GM19438 (cell line): Measurements from ENCODE around the gene LRIG1.
"Not testable (repeated sequence)": the region's sequence is repeated elsewhere in the genome, so short reads cannot be mapped to it uniquely, and the experiment has no call there.

Experiments
- ATAC-seq: cut with Tn5 transposase; IDR thresholded peaks from one replicate; pipeline ENCODE4 v1.9.1; 2021; ENCODE audit warnings: low read depth; ENCODE audit not compliant: unreplicated experiment

The LRIG1 gene

DNA sequence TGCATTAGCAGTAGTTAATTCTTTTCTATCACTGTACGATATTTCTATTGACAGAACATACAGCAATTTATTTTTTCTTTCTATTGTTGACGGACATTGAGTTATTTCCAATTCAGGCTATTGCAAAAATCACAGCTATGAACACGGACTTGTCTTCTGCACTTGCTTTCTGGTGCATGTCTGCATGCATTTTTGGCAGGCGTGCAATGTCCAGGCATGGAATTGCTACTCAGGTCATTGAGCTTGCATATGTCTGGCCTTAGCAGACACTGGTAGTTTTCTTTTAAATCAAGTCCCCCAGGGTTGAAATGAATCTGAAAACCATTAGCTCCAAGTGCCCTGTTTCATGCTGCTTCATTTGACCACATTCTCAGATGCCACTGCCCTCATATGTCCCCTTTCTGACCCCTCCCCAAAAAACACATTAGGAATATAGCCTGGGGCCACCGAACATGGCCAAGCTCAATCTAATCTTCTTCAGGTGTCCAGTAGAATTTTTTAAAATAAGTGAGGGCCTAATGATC is 72.8 kb downstream of the LRIG1 start:
- ATAC-seq = no peak

DNA sequence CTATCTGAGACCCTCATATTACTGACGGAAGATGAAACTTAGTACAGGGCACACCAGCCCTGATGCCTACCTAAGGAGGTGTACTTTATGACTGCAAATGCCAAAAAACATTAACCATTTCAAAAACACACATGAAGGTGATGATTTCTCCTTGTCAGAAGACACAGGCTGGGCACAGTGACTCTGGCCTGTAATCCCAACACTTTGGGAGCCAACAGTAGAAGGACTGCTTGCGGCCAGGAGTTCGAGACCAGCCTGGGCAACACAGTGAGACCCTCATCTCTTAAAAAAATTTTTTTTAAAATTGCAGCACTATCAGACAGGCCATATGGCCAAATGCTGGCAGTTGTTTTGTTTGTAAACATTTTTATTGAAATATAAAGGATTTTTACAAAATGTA is 73.5 kb downstream of the LRIG1 start:
- no peak for ATAC-seq

DNA sequence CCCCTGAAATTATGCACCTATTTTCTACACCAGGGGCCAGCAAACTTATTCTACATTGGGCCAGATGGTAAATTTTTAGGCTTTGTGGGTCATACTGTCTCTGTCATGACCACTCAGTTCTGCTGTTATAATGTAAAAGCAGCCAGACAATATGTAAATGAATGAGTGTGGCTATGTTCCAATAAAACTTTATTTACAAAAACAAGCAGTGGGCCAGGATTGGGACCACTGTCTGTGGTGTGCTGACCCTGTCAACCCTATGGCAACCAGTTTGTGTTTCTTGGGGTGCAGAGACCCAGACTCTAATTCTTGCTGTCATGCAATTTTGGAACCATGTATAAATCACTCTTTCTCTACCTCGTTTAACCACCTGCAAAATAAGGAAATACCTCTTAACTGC is 74.7 kb downstream of the LRIG1 start:
- no peak for ATAC-seq

DNA sequence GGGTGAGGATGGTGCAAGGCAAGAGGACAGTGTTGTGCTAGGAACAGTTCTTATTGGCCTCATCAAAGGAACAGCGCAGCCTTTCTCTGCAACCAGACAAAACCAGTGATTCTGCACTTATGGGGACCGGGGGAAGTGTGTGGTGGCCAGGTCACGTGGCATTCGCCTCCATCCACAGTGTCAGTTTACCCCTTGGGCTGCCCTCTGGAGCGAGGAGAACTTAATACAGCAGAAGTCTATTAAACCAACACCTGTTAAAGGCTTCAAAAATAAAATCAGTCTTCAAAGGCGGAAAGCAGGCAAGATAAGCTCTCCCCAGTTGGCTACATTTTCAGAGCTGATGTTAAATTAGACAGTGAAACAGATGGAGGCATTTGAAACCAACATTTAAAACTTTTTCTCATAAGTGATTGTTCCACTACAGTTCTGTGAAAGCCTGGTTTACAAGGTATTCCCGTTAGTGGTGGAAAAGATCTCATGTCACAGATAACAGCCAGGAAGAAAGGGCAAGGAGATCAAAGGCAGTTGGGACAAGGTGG is 75.2 kb downstream of the LRIG1 start:
- ATAC-seq = no peak

DNA sequence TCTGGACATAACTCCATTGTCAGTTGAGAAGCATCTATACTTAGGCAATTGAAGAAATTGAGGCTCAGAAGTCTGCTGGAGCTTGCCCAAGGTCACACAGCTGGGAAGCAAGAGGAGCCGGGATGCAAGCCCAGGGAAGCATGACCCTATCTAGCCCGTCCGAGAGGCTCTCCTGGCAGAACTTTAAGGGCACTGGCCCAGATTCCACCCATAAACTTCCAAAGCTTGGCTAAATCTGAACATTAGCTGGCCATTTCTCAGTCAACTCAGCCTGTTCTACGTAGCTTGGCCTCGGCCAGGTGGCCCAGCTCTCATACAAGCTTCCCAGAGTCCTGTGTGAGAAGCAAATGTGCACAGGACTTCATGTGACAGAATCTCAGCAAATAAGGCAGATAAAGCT is 75.8 kb downstream of the LRIG1 start:
- no peak for ATAC-seq

DNA sequence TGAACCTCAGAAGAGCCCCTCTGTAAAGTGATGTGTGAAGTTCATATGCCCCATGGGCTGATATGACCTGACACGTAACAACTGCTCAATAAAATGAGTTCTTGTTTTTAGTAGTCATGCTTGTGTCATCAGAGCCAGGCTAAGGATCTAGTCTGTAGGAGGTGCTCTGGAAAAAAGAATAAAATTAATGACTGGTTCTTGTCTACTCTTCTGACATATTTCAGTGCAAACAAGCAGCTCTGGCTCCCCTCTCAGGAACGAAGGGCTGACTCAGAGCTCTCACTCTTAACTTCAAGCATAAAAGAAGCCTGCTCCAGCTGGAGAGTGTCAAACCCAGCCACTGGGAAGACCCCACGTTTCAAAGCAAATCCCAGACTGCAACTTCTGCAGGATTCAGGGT is 77.0 kb downstream of the LRIG1 start:
- ATAC-seq = no peak

DNA sequence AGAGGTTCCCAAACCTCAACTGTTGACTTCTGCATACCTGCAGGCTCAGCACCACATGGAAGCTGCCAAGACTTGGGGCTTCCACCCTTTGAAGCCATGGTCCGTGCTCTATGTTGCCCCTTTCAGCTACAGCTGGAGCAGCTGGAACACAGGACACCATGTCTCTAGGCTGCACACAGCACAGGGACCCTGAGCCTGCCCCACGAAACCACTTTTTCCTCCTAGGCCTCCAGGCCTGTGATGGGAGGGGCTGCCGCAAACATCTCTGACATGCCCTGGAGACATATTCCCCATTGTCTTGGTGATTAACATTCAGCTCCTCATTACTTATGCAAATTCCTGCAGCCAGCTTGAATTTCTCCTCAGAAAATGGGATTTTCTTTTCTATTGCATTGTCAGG is 78.9 kb downstream of the LRIG1 start:
- ATAC-seq = not testable (repeated sequence)

DNA sequence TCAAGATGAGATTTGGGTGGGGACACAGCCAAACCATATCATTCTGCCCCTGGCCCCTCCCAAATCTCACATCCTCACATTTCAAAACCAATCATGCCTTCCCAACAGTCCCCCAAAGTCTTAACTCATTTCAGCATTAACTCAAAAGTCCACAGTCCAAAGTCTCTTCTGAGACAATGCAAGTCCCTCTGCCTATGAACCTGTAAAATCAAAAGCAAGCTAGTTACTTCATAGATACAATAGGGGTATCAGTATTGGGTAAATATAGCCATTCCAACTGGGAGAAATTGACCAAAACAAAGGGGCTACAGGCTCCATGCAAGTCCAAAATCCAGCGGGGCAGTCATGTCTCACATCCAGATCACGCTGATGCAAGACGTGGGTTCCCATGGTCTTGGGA is 79.7 kb downstream of the LRIG1 start:
- ATAC-seq = not testable (repeated sequence)

DNA sequence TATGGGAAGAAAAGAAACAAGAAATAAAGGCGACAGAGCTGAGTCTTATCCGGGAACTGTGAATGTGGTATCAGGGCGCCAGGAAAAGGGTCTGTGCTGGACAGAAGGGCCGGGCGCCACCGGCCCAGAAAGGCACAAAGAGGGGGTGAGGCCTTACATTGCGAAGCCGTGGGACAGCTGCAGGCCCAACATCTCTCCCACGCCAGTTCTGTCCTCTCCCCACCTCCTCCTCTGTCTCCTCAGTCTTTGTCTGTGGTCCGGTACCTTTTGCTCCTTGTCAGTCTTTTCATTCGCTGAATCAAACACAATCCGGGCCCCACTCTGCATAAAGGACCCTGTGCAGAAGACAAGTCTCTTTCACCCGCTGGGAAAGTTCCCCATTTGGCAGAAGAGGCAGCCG is 81.8 kb downstream of the LRIG1 start:
- ATAC-seq = no peak

DNA sequence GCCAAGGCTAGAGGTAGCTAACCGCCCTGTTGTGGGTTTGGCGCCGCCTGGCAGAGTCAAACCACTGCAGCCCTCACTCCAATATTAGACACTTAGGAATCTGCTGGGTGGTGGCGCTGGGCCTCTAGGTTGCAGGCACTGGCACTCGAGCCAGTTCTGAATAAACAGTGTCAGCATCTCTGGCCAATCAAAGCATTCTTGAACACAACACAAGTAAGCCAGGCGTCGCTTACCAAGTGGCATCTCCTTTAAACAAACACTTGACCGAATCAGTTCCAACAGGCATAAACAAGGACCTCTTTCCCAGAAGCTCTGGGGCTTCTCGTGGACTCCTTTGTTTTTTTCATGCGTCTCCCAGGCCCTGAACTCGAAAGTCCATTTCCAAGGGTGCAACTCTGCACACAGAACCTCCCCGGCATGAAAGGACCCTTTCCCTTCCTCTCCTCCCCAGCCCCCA is 82.3 kb downstream of the LRIG1 start:
- no peak for ATAC-seq

DNA sequence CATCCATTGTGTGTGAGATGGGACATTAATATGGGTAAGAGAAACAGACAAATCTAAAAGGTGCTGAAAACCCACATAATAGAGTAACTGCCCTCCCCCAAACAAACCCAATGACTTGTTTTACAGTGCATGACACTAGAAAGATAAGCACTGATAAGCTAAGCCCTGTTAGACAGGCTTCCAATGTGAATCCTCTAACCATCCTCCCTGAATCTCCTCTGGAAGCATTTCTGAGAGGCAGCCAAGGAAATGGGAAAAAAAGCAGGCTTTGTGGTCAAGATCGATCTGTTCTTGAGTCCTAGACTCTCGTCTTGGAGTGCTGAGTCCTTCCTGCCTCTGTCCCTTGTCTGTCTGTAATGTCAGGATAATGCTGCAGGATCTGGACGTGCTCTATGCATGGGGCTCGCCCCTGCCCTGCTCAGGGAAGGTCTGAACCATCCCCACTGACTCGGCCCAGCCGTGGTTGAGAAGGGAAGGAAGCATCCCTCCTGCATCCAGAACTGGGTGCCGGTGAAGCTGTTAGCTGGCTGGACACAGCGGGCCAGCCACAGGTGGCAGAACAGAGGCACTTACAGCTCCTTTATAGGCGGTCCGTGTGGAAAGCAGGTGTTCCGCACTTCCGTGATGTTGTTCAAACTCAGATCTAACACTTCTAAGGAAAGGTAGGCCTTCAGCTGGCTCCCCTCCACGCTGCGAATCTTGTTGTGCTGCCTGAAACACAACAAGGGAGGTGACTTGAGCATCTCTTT is 84.1 kb downstream of the LRIG1 start:
- no peak for ATAC-seq

DNA sequence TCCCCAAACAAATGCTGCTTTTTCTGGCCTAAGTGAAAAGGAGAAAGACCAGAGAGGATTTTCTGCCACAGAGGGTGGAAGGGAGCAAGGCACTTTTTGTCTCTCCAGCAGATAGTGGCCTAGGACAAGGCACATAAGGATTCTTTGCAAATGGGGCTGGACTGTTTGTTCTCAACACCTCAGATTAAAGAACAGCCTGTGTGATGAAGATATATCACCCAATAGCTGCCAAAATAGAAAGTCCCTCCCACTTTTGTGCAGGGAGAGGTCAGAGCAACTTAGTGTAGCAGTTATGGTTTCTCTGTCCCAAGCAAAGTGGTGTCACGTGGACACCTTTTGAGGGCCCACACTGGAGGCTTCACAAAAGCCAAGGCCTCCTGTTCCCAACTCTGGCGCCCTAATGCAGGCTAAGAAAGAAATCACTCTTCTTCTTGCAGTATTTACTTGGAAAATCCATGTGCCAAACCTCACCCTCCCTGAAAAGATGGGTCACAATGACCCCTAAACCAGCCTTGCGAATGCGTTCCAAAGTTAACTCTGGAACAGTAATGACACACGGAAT is 84.9 kb downstream of the LRIG1 start:
- ATAC-seq = no peak

DNA sequence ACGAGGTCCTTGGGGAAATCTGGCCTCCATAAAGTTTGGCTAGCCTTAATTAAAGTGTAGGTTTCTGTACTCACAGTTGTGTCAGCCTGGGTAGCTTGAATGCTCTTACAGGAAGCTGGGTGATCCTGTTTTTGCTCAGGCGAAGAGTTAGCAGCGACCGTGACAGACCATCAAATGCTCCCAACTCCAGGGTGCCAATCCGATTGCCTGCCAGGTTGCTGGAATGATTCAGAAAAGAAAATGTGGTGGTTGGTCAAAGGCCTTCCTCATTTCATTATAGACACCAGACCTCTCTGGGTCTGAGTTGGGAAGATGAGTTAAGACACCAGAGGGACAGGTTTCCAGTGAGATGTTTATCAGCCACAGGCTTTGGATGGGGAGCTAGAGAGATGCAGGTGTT is 86.0 kb downstream of the LRIG1 start:
- no peak for ATAC-seq

DNA sequence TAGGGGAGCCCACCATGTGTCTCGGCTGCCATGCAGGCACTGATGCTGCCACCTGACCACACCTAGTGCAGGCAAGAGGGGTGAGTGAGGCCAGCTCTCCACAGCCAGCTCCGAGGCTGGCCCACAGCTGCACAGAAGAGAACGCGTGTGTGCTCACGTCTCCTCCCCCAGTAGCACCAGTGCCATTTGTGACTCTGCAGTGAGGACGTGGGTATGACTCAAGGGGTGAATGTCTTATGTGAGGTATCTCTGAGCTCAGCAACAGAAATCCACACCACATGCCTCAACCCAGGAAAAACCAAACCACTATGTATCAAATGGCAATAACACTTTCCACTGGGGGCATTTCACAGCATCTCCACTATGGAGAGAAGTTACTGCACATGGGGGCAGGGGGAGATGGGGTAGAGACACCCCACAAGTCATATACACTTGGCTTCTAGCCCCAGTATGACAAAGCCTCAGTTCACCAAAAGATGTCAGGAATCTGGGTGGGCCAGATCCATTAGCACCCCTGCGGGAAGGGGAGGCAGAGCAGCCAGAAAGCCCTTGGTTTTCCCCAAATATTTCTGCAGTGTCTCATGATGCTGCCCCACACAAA is 87.6 kb downstream of the LRIG1 start:
- no peak for ATAC-seq

DNA sequence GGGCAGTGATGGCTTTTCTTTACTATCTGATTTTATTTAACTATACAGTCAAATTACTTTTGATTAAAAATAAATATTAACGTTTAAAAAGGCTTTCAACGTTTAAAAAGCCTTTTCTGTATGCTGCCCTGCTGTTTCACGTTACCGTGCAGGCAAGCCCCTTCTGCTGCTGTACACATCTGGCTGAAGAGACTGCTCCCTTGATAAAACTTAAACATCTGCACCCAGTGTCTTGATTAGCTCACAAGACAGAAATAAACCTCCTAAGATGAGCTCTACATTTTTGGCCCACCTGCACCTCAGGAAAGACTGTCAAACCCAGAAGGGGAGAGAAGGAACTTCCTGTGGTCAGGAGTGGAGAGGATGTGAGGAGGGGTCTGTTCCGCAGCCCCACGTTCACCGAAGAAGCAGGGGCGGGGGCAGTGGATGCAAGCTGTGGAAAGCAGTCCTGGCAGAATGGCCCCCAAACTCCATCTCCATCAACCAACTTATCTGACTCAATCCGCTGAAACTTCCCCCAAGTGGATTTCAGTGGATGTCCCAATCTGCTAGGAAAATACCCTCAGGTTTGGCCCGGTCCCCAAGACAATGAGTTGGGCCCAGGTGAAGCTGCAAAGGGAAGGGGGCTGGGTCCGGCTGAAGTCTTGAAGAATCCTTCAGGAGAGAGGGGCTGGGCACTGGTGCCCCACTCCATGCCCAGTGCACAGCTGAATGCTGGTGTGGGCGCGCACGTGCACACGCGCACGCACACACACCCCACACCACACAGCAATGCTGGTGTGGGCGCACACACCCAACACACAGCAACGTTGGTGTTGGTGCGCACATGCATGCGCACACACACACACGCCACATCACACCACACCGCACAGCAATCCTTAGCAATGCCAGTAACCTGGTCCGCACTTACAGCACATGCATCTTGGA is 88.6 kb downstream of the LRIG1 start:
- no peak for ATAC-seq

DNA sequence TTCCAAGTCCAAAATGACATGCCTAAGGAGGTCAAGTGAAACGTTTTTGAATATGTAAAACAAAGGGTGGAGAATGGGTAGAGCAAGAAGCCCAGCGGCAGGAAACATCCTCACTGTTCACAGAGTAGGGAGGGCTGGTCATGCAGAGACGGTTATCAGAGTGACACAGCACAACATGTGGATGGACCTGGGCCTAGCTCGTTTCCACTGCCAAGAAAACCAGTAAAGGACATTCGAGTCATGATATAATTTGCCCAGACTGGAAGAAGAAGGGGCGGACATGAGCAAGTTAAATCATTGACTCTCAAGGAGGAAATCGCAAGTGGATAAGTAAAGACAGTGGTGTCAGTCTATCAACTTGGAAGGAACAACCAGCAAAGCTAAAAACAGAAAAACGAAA is 89.3 kb downstream of the LRIG1 start:
- no peak for ATAC-seq

DNA sequence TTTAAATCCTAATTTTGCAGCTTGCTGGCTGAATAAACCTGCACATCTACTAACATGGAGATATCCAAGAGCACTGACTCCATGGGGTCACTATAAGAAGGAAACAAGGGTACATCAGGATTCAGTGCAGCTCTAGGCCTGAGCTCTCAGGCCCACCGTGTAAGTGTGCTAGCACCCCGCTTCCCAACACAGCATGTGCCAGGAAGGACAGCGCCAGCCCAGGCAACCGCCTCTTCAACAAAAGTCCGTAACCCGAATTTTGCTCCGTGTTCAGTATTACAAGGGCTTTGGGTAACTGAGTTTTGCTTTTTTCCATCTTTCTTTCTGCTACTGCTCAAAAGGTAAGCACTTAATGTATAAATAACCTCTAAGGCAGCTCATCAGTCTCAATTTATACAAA is 89.8 kb downstream of the LRIG1 start:
- ATAC-seq = no peak

DNA sequence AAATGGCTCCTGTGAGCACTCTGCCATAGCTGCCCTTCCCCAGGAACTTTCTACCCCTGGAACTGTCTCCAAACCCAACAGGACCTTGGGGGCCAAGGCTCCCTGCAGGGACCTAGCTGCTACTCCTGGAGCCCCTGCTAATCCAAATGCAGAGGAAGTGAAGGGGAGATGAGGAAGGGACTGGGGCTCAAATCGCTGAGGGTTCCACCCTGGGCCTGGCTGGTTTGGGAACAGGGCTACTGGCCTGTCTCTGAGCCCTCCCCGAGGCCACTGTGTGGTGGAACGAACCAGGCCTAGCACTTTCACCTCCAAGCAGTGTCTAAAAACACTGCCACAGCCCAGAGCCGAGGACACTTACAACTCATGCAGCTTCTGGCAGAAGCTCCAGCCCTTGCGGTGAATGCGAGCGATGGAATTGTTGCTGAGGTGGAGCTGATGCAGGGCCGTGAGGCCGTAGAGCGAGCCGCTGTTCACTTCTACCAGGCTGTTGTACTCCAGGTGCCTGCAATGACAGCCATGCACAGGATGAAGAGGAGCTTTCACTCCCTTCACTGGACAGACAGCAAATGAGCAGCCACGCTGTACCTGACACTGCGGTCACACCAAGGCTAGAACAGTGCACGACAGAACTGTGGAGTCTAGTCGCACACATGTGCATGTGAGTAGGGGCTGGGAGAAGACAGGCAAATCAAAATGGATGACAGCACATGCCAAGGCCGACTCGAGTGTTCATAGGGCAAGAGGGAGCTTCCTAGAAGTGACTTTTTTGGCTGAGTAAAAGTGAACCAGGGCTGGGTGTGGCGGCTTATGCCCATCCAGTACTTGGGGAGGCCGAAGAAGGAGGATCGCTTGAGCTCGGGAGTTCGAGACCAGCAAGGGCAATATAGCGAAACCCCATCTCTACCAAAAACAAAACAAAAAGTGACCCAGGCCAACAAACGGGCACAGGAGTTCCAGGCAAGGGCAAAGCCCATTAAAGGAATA is 90.8 kb downstream of the LRIG1 start:
- no peak for ATAC-seq

DNA sequence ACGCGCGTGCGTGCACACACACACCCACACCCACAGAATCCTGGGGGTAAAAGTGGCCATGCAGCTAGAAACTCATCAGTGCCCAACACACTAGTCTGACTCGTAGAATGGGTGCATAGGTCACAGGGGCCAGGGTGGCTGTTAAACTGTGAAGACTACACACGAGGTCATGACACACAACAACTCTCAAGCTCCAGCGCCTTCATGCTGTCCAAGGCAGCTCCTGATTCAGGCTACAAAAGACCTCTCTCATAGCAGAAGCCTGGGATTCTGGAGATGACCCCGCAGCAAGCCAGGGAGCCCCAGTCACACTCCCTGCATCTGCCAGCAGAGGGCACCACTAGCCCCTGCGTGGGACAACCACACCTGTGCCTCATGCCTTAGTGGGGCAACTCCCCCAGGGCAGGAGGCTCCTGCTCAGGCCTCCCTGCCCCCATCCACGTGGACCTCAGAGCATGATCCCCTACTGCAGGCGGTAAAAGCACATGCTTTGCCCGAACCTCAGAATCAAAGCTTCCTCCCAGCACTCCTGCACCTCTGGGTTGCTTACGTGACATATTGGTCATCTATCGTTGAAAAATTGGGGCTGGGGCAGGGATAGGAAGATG is 93.1 kb downstream of the LRIG1 start:
- ATAC-seq = peak; percentile 79
